Adrenal gland (tissue), 12 donors: ENCODE measurements around the gene ARHGEF2. TPM values are rescaled to one million over a fixed set of nuclear protein-coding genes. Genes with fewer than 3 reads are reported as not detected.

Experiments
- DNase-seq, 7 donors: peaks; one replicate each; pipeline ENCODE4 v3.0.0-alpha.2; 2019 to 2020
- H3K27ac ChIP-seq, 5 donors: fragments of 200-600 bp; sonication (generic) in 4 of 5; 1 replicate in 3 of 5; 2 replicates in 2 of 5; pipeline versions ENCODE4 v1.5.1 to v1.8.0; 2016 to 2020; ENCODE audit warnings: mild to moderate bottlenecking in 1 of 5
- H3K27me3 ChIP-seq: fragments of 200-600 bp; 2 replicates; pipeline ENCODE4 v1.8.0; 2021
- H3K36me3 ChIP-seq, 2 donors: fragments of 200-600 bp; replicated peaks in 1 of 2; 1 replicate in 1 of 2; 2 replicates in 1 of 2; pipeline versions ENCODE4 v1.5.1 to v1.8.0; 2018 to 2022
- H3K4me1 ChIP-seq, 2 donors: fragments of 200-600 bp; replicated peaks in 1 of 2; 1 replicate in 1 of 2; 2 replicates in 1 of 2; pipeline versions ENCODE4 v1.5.1 to v1.8.0; 2018 to 2021
- H3K4me3 ChIP-seq, 4 donors: fragments of 200-600 bp; sonication (generic) in 3 of 4; one replicate each; pipeline ENCODE4 v1.5.1; 2016 to 2018
- H3K9me3 ChIP-seq, 3 donors: fragments of 200-600 bp; sonication (generic) in 1 of 3; replicated peaks in 1 of 3; 1 replicate in 2 of 3; 2 replicates in 1 of 3; pipeline versions ENCODE4 v1.5.1 to v1.8.0; 2016 to 2021
- CTCF ChIP-seq, 6 experiments: fragments of 450-650 bp in 4 of 6; fragments of 200-600 bp in 2 of 6; sonication (generic) in 1 of 6; IDR thresholded peaks; 1 replicate in 5 of 6; 2 replicates in 1 of 6; pipeline versions ENCODE4 v1.5.1 to v1.8.0; 2016 to 2021; ENCODE audit warnings: antibody characterized with exemption in 6 of 6, mild to moderate bottlenecking in 2 of 6, moderate library complexity in 1 of 6
- POLR2A ChIP-seq, 2 donors: fragments of 450-650 bp; IDR thresholded peaks; one replicate each; pipeline ENCODE4 v1.6.1; 2017; ENCODE audit warnings: antibody characterized with exemption in 2 of 2, mild to moderate bottlenecking in 2 of 2, moderate library complexity in 1 of 2
- WGBS, 4 donors: extraction: QIAGEN DNeasy Blood & Tissue Kit in 2 of 4; methylation state at CpG; one replicate each; pipeline versions ENCODE4 v1.1.5 to v1.1.7; 2013 to 2017; 5-methylcytosine and 5-hydroxymethylcytosine counted together
- intact Hi-C, 2 donors: fragments of 100-400 bp; cut with DNase I; formaldehyde crosslinking; loops; one replicate each; pipeline versions ENCODE4 v1.14.1 to v1.15.0; 2022 to 2023
- polyA plus RNA-seq, 3 donors: library from polyadenylated mRNA; stranded (reverse); fragments of 200-250 nt in 2 of 3; fragments of 350-450 nt in 1 of 3; fragmentation: Illumina TruSeq in 1 of 3; extraction: RNeasy Lipid Tissue Mini Kit (QIAGEN cat#74804) in 1 of 3; gene quantifications; one replicate each; pipeline ENCODE4 v1.2.3, GENCODE V29; 2013 to 2014
- total RNA-seq, 9 donors: library from RNA; depleted of rRNA in 4 of 9; stranded (reverse); fragments of >200 nt in 4 of 9; fragments of 120-200 nt in 1 of 9; fragmentation: NEBNext Ultra II Directional in 1 of 9; extraction: Animal tissue kit (Norgen Biotek cat#: 25700) in 1 of 9; gene quantifications; one replicate each; pipeline versions ENCODE4 v1.1.0 to v1.2.4, GENCODE V29; 2013 to 2023
- donor health status: healthy with polysubstance abuse.
- donor health status: Bipolar disorder and iron deficiency.
- donor health status: DM: yes; HTN: yes; CAD: no.
- donor health status: DM: no; HTN: no; CAD: no.
- donor health status: DM: no; HTN: no; CAD: no.
- donor health status: DM: yes; HTN: yes; CAD: no.

The ARHGEF2 gene
- total and polyA plus RNA-seq, 12 donors: 7.6 to 41.3 (median 29.8) TPM

- H3K27me3 ChIP-seq: no peaks in the 10 kb centered on the region
- no peak for DNase-seq
- TF ChIP-seq POLR2A (IDR thresholded peaks at IDR 0.05) (no peak), CTCF (IDR thresholded peaks at IDR 0.05) (no peak)
- no peaks in the 10 kb centered on the region for H3K9me3 ChIP-seq
- no peak overlapping the region for H3K27ac ChIP-seq
- H3K36me3 ChIP-seq: peaks cover 0 to 77% of the 10 kb centered on the region in 2 donors
- no peak overlapping the region for H3K4me3 ChIP-seq
- intact Hi-C loops: no loop called here
- WGBS, 4 donors: 77 to 98% (median 91%) methylated on average over 4 to 6 of the region's 6 CpGs
- no peaks in the 10 kb centered on the region for H3K4me1 ChIP-seq
Measured at GRCh38 chr1:155951753-155952504, 26.4 kb downstream of the ARHGEF2 start.

- Histone ChIP-seq H3K9me3 (no peaks in the 10 kb centered on the region), H3K4me1 (no peaks in the 10 kb centered on the region), H3K27me3 (no peaks in the 10 kb centered on the region), H3K27ac (no peak overlapping the region), H3K36me3 (peaks cover 0 to 72% of the 10 kb centered on the region in 2 donors), H3K4me3 (no peak overlapping the region)
- intact Hi-C loops: no loop called here
- DNase-seq: no peak
- 95 to 100% (median 97%) methylated on average over 8 to 27 of the region's 27 CpGs for WGBS, 4 donors
- TF ChIP-seq CTCF (IDR thresholded peaks at IDR 0.05) (no peak), POLR2A (IDR thresholded peaks at IDR 0.05) (no peak)
Measured at GRCh38 chr1:155950829-155951228, 27.5 kb downstream of the ARHGEF2 start.

- Histone ChIP-seq H3K9me3 (no peaks in the 10 kb centered on the region), H3K36me3 (peaks cover 0 to 55% of the 10 kb centered on the region in 2 donors), H3K4me1 (no peaks in the 10 kb centered on the region), H3K27me3 (no peaks in the 10 kb centered on the region), H3K27ac (no peak overlapping the region), H3K4me3 (no peak overlapping the region)
- DNase-seq: no peak
- TF ChIP-seq POLR2A (IDR thresholded peaks at IDR 0.05): no peak
- TF ChIP-seq CTCF (IDR thresholded peaks at IDR 0.05): no peak
- 89 to 96% (median 93%) methylated on average over 1 to 8 of the region's 8 CpGs for WGBS, 4 donors
- intact Hi-C loops: loop anchor here in 1 of 2 donors (10.0 kb wide), 1 partner anchor 117 kb away; the partner anchor contains the start of gene RAB25
Measured at GRCh38 chr1:155947741-155948140, 30.6 kb downstream of the ARHGEF2 start.

GRCh38 chr1:155947292-155947691, 31.1 kb downstream of the ARHGEF2 start:
- Histone ChIP-seq H3K4me1 (peaks cover 0 to 3% of the 10 kb centered on the region in 2 donors), H3K27ac (no peak overlapping the region)
- intact Hi-C loops: loop anchor here in 1 of 2 donors (10.0 kb wide), 1 partner anchor 118 kb away; the partner anchor contains the start of gene RAB25

More at GRCh38 chr1:155947292-155947691, 31.1 kb downstream of the ARHGEF2 start:
- no peak for DNase-seq
- Histone ChIP-seq H3K4me3 (no peak overlapping the region), H3K36me3 (peaks cover 0 to 51% of the 10 kb centered on the region in 2 donors), H3K27me3 (no peaks in the 10 kb centered on the region), H3K9me3 (no peaks in the 10 kb centered on the region)
- TF ChIP-seq CTCF (IDR thresholded peaks at IDR 0.05) (no peak), POLR2A (IDR thresholded peaks at IDR 0.05) (no peak)
- WGBS, 4 donors: 73 to 87% (median 81%) methylated on average over 4 of the region's 4 CpGs
